D721Med (cell line): ENCODE measurements around the gene GAA.
"Not testable (repeated sequence)": the region's sequence is repeated elsewhere in the genome, so short reads cannot be mapped to it uniquely, and the experiment has no call there.

Experiments used
- DNase-seq: peaks from one replicate; pipeline ENCODE4 v3.0.0; 2011; ENCODE audit warnings: low spot score; ENCODE audit not compliant: insufficient read length
- FAIRE-seq: peaks from 2 replicates; lab custom pipeline; 2011; peaks lifted over from hg19 to GRCh38; lab: Jason Lieb, UNC
- TF ChIP-seq, protein P1 (sequence below): IDR thresholded peaks from 2 replicates; pipeline ENCODE4 v1.5.1; 2012; ENCODE audit warnings: mild to moderate bottlenecking, control low read depth; ENCODE audit not compliant: insufficient read depth; ENCODE audit errors: missing control alignments

Gene GAA

DNA sequence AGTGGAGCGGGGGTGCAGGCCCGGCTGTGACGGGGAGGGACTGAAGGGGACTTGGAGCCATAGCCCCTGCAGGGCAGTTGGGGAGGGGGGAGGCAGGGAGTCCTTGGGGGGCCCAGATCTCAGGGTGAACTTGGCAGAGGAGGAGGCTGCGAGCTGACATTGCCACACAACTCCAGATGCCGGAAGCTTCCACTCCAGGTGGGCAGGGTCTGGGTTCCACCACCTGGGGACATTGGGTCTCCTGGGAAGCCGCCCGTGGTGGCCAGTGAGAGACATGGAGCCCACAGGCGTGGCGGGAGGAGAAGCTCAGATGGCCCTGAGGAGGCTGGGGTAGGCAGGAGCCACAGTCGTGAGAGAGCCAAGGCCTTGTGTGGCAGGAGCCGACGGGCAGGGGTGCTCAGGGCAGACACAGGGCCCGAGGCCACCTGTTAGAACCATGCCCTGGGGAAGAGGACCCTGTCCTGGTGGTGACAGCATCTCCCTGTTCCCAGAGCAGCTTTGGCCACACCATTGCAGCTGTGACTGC is 18.2 kb upstream of the GAA start:
- FAIRE-seq, result no peak
- DNase-seq, result no peak
- TF ChIP-seq, protein P1, sequence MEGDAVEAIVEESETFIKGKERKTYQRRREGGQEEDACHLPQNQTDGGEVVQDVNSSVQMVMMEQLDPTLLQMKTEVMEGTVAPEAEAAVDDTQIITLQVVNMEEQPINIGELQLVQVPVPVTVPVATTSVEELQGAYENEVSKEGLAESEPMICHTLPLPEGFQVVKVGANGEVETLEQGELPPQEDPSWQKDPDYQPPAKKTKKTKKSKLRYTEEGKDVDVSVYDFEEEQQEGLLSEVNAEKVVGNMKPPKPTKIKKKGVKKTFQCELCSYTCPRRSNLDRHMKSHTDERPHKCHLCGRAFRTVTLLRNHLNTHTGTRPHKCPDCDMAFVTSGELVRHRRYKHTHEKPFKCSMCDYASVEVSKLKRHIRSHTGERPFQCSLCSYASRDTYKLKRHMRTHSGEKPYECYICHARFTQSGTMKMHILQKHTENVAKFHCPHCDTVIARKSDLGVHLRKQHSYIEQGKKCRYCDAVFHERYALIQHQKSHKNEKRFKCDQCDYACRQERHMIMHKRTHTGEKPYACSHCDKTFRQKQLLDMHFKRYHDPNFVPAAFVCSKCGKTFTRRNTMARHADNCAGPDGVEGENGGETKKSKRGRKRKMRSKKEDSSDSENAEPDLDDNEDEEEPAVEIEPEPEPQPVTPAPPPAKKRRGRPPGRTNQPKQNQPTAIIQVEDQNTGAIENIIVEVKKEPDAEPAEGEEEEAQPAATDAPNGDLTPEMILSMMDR, result no peak

DNA sequence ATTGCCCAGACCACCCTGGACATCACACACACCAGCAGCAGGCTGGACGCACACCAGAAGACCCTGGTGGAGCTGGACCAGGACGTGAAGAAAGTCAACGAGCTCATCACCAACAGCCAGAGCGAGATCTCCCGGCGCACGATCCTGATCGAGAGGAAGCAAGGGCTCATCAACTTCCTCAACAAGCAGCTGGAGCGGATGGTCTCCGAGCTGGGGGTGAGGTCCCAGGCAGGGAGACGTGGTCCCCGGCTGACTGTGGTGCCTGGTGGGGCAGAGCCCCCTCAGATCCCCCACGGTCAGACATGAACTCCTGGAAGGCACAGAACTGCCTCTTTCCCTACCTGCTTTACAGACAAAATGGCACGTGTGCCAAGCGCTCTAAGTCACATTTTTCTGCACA is 16.6 kb upstream of the GAA start:
- TF ChIP-seq, protein P1, result no peak
- no peak for FAIRE-seq

DNA sequence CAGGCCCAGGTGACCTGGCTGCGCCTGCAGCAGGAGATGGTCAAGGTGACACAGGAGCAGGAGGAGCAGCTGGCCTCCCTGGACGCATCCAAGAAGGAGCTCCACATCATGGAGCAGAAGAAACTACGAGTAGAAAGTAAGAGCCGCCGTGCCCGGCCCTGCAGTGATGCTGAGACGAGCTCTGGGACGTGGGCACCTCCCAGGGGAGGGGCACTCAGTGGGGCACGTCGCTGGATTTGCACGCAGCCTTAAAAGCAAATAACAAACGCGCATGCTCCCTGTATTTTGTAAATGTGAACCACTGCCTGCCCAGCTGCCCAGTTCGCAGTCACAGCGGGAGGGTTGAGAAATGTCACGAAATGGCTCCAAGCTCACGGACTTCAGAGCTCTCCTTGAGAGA is 15.3 kb upstream of the GAA start:
- FAIRE-seq, result no peak
- DNase-seq, result no peak
- TF ChIP-seq, protein P1, result no peak

More for the DNA sequence above, 16.6 kb upstream of the GAA start:
- no peak for DNase-seq

DNA sequence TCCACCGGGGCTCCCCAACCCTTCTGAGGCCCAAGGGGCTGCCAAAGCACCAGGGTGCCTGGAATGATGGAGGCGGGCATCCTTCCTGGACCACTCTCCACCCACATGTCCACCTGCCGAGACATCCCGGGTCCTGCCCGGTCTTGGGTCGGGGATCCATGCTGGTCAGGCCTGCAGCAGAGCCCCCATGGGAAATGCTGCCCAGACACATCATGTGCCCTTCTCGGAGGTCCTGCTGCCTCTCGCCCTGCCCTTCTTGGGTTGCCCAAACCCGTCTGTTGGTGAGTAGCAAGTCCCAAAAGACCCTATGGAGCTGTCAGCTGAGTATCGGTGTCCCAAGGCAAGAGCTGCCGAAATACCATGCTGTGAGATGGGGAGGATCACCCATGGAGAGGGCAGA is 14.8 kb upstream of the GAA start:
- DNase-seq (no peak), FAIRE-seq (no peak)
- TF ChIP-seq, protein P1, result no peak

DNA sequence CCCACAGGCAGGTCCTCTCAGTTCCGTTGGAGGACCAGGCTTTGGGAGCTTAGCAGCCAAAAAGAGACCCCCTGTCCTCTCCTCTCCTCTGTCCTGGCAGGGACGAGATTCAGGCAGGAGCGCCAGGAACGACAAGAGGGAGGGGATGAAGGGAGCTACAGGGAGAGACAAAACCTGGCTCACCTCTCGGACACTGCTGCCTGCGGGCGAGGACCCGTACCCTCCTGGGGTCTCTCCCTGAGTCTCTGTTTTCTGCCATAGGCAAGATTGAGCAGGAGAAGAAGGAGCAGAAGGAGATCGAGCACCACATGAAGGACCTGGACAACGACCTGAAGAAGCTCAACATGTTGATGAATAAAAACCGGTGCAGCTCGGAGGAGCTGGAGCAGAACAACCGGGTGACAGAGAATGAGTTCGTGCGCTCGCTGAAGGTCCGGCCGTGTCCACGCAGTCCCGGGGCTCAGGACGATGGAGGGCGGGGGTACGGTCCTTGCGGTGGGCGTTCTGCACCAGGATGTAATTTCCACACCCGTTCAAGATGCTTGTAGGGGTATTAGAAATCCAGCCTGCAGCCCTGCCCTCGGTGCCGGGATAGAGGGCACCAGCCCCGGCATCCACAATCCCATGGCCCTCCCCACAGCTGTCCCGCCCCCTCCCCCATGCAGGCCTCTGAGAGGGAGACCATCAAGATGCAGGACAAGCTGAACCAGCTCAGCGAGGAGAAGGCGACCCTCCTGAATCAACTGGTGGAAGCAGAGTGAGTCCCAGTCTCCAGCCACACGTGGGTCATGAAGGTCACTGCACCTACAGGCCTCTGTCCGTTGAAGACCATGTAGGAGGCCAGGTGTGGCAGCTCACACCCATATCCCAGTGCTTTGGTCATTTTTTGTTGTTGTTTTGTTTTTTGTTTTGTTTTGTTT is 13.8 kb upstream of the GAA start:
- TF ChIP-seq, protein P1, result no peak
- FAIRE-seq (no peak), DNase-seq (no peak)

DNA sequence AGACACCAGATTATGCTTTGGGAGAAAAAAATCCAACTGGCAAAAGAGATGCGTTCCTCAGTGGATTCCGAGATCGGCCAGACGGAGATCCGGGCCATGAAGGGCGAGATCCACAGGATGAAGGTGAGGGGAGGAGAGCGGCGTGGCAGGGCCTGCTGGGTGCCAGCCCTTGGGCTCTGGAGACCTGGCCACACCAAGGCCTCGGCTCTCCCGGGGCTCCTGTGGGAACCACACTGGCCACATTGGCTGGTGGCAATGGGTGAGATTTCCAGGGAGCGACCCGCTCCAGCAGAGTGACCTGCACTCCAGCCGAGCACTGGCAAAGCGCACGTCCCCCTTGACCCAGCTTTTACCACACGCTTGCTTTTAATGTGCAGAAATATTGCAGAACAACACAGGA is 11.6 kb upstream of the GAA start:
- TF ChIP-seq, protein P1, result no peak
- no peak for DNase-seq
- FAIRE-seq, result no peak

DNA sequence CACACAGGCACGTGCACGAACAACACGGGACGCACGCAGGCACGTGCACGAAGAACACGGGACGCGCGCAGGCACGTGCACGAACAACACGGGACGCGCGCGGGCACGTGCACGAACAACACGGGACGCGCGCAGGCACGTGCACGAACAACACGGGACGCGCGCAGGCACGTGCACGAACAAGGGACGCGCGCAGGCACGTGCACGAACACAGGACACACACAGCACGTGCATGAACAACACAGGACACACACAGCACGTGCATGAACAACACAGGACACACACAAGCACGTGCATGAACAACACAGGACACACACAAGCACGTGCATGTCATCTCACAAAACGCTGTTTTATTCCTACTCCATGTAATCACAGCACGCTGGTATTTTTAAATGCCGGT is 11.2 kb upstream of the GAA start:
- not testable (repeated sequence) for FAIRE-seq, DNase-seq
